GM12872 (cell line): ENCODE measurements around the gene UACA.

ENCODE experiments used
- CTCF ChIP-seq: IDR thresholded peaks from 3 replicates; pipeline ENCODE4 v1.5.1; 2011; ENCODE audit warnings: low read depth, mild to moderate bottlenecking, low read length, moderate library complexity; ENCODE audit not compliant: insufficient read depth

UACA gene

DNA sequence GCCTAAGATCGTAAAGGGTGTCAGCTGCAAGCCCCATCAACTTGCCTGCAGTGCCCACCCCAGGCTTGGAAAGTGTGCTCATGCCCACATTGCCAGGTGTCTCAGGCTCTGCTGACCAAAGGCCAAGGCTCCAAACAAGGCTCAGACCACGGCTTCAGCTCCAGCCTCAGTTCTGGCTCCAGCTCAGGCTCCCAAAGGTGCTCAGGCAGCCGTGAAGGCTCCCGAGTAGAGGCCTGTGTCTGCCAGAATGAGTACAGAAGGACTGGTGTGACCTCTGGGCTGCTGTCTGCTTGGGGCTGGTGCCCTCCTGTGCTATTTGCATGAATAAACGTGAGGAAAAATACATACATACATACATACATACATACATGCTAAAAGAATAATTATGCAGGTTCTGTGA lies 27.9 kb upstream of the UACA start:
- TF ChIP-seq CTCF = no peak

GRCh38 chr15:70789213-70789612 lies 25.9 kb upstream of the UACA start:
- TF ChIP-seq CTCF = no peak

DNA sequence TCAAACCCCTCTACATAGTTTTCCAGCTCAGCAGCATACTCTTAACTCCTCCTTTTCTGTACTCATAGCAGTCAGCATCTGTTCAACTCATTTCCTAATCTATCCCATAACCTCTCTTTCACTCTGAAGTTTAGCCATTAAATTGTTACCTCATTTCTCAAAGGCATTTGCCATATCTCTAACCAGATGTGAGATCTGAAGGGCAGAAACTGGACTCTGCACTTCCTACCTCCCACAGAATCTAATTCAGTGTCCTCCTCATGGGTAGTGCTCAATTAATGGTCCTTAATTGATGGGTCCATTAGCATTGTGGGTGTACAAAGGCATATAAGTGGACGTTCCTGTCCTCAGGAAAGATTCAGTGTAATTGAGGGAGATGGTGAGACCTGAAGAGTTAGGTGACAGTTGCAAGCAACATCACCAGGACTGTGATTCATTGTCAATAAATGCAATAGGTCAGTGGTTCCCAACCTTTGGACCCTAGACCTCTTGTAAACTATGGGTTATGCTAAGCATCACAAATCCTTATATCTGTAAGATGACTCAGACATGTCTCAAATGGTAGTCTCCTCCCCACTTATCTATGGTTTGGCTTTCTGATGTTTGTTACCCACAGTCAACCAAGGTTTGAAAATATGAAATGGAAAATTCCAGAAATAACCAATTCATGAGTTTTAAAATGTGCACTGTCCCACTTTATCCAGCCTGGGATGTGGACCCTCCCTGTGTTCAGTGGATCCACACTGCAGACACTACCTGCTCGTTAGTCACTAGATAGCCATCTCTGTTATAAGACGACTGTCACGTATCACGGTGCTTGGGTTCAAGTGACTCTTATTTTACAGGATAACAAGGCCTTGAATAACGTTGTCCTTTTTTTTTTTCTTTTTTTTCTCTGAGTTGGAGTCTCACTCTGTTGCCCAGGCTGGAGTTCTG lies 25.0 kb upstream of the UACA start:
- no peak for TF ChIP-seq CTCF

DNA sequence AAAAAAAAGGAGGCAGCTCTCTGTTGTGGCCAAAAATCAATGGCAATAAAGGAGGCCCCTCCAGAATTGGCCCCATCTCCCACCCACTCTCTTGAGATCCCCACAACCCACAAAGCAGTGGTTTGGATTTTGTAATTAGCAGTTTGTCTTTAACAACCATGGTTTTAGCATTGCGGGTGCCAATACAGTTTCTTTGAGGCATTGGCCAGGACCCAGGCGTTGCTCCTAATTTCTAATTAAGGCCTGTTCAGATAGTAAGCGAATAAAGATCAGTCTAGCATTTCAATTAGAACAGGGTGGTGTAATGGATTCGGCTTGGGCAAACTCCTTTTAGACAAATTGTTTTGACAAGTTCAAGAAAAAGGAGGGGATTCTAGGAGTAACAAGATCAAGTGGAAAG lies 23.6 kb upstream of the UACA start:
- TF ChIP-seq CTCF = no peak

DNA sequence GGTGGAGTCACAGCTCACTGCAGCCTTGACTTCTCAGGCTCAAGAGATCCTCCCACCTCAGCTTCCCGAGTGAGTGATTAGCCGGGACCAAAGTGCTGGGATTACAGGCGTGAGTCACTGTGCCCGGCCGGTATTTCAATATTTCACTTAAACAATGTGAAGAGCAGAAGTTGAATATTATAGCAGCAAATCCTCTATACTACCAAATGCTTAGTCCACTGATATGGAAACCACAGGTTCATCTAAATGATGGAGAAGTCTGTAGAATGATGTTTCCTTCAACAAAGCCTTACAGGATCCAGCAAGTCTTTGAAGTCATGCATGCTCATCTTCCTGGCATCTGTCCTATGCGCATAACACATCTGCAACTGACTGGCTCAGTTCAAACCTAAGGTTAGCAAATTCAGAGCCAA lies 20.3 kb upstream of the UACA start:
- TF ChIP-seq CTCF = no peak

- no peak for TF ChIP-seq CTCF
These were observed 19.7 kb upstream of the UACA start for GRCh38 chr15:70783041-70783440.

- no peak for TF ChIP-seq CTCF
These were observed 17.9 kb upstream of the UACA start for GRCh38 chr15:70781236-70781635.
